ENCODE data around the gene CLMP.

DNA sequence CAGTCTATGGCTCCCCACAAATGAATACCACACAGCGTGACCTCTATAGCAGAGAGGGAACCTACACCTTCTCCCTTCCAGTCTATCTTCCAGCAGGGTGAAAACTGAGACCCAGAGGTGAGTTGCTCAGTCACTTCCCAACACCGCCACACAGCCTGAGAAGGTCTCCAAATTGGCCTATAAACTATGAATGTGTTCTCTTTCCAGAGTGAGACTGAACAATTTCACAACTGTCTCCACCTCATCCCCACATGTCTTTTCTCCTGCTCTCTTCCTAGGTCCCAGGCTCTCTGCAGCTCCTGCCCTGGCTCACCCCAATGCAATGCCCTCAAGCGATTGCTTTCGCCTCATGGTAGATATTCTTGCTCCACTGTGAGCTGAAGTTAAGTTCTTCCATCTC is 14.0 kb downstream of the CLMP start:
- TF ChIP-seq CTCF (IDR thresholded peaks at IDR 0.05) (no peak), EZH2 (IDR thresholded peaks at IDR 0.05; ENCODE audit: borderline replicate concordance, insufficient read depth, low read depth, low read length, poor library complexity, severe bottlenecking) (no peak)

Data from B cell (primary cell).